Transverse colon (tissue), 4 donors: Measurements from ENCODE around the gene GSK3B.

Experiments used
- CTCF ChIP-seq, 5 experiments: fragments of 200-600 bp in 3 of 5; fragments of 450-650 bp in 2 of 5; sonication (generic) in 3 of 5; IDR thresholded peaks; 1 replicate in 2 of 5; 2 replicates in 3 of 5; pipeline ENCODE4 v1.5.1; 2016 to 2017; ENCODE audit warnings: antibody characterized with exemption in 5 of 5, inconsistent platforms in 3 of 5, mild to moderate bottlenecking in 2 of 5, moderate library complexity in 1 of 5
- EP300 ChIP-seq: sonication (generic); formaldehyde crosslinking; IDR thresholded peaks from one replicate; pipeline ENCODE4 v1.6.1; 2017; ENCODE audit warnings: antibody characterized with exemption, low read depth
- POLR2A ChIP-seq: fragments of 450-650 bp; IDR thresholded peaks from one replicate; pipeline ENCODE4 v1.6.1; 2016; ENCODE audit warnings: antibody characterized with exemption, mild to moderate bottlenecking, moderate library complexity
- POLR2AphosphoS5 ChIP-seq, 3 donors: sonication (generic); formaldehyde crosslinking; IDR thresholded peaks; one replicate each; pipeline ENCODE4 v1.6.1; 2016; ENCODE audit warnings: antibody characterized with exemption in 3 of 3

- no peak for TF ChIP-seq EP300
- TF ChIP-seq CTCF (IDR thresholded peaks at IDR 0.05) = no peak
- TF ChIP-seq POLR2A = no peak
- TF ChIP-seq POLR2AphosphoS5 (IDR thresholded peaks at IDR 0.05) = no peak
Measured at GRCh38 chr3:120102674-120103073, 8.4 kb upstream of the GSK3B start.
